Measurements from ENCODE around the gene APOO.

The APOO gene

DNA sequence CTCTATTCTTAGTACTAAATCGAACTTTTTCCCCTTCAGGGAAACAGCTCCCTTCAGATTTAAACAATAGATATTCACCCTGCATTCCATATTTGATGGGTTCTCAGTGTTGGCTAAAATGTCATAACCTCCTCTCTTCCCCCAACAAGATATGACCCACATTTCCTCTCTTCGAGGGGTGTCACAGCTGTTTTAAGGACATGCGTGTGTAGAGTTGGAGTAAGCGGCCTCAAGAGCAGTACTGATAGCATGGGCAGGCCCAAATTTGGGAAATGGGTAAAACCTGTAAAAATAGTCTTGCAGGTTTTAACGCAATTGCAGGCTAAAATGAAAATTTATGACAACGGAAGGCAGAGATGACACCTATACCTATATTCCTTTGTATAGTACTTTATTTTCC is 96.1 kb downstream of the APOO start:
- no peak overlapping the region for H3K27ac ChIP-seq (ENCODE audit: low read depth, low read length)
- H3K4me2 ChIP-seq (ENCODE audit: low read depth, low read length, poor library complexity, severe bottlenecking) = no peak overlapping the region
- no peak overlapping the region for H3K9ac ChIP-seq (ENCODE audit: low read length)

DNA sequence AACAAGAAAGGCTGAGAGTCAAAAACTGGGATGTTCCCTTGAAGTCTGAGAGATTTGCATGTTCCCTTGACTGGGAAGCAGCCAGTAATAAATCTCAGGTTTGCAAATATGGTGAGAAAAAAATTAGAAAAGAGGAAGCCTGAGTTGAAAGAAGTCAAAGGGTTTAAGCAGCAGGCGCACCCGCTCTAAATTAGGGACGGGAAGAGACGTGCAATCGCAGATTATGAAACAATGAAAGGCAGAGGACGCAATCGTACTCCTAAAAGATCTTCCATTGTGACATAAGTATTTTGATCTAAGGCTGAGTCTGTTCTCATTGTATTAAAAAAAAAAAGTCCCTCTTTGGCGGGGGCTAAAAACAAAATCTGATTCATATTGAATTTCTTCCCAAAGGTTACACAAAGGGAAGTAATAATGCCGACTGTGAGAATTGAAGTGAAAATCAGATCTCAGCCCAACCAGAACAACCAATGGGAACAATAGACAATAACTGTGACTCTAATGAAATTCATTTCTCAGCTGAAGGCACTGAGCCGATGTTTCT is 96.6 kb downstream of the APOO start:
- H3F3A ChIP-seq (ENCODE audit: insufficient read depth) = no peaks in the 10 kb centered on the region
- H3K9me2 ChIP-seq (replicated peaks; ENCODE audit: insufficient read depth, low read length) = no peaks in the 10 kb centered on the region
- TF ChIP-seq, protein P1, sequence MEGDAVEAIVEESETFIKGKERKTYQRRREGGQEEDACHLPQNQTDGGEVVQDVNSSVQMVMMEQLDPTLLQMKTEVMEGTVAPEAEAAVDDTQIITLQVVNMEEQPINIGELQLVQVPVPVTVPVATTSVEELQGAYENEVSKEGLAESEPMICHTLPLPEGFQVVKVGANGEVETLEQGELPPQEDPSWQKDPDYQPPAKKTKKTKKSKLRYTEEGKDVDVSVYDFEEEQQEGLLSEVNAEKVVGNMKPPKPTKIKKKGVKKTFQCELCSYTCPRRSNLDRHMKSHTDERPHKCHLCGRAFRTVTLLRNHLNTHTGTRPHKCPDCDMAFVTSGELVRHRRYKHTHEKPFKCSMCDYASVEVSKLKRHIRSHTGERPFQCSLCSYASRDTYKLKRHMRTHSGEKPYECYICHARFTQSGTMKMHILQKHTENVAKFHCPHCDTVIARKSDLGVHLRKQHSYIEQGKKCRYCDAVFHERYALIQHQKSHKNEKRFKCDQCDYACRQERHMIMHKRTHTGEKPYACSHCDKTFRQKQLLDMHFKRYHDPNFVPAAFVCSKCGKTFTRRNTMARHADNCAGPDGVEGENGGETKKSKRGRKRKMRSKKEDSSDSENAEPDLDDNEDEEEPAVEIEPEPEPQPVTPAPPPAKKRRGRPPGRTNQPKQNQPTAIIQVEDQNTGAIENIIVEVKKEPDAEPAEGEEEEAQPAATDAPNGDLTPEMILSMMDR (IDR thresholded peaks at IDR 0.05; ENCODE audit: insufficient read depth, low read length, poor library complexity, severe bottlenecking) = no peak
- TF ChIP-seq EZH2phosphoT487 (conservative IDR thresholded peaks at IDR 0.05; ENCODE audit: low read length) = no peak
- no peak overlapping the region for H3K9ac ChIP-seq (ENCODE audit: low read length)
- no peak overlapping the region for H3K4me2 ChIP-seq (ENCODE audit: low read depth, low read length, poor library complexity, severe bottlenecking)
- H3K27ac ChIP-seq (ENCODE audit: low read depth, low read length) = no peak overlapping the region
- H3K36me3 ChIP-seq (ENCODE audit: low read length) = no peaks in the 10 kb centered on the region
- no peaks in the 10 kb centered on the region for H3K27me3 ChIP-seq (ENCODE audit: low read length)
- no peaks in the 10 kb centered on the region for H3K79me2 ChIP-seq (ENCODE audit: insufficient read depth, low read length)
- no peaks in the 10 kb centered on the region for H3K9me3 ChIP-seq (ENCODE audit: insufficient read depth, low read length)
- no peak overlapping the region for H2AFZ ChIP-seq (ENCODE audit: low read depth, low read length, severe bottlenecking)
- no peaks in the 10 kb centered on the region for H4K20me1 ChIP-seq (ENCODE audit: low read depth, low read length)
- H3K4me3 ChIP-seq (ENCODE audit: insufficient read depth, low read length, poor library complexity, severe bottlenecking) = no peak overlapping the region

More for the DNA sequence above, 96.1 kb downstream of the APOO start:
- no peak for TF ChIP-seq EZH2phosphoT487 (conservative IDR thresholded peaks at IDR 0.05; ENCODE audit: low read length)
- TF ChIP-seq, protein P1 (IDR thresholded peaks at IDR 0.05; ENCODE audit: insufficient read depth, low read length, poor library complexity, severe bottlenecking) = no peak
- no peaks in the 10 kb centered on the region for H4K20me1 ChIP-seq (ENCODE audit: low read depth, low read length)
- H3K79me2 ChIP-seq (ENCODE audit: insufficient read depth, low read length) = no peaks in the 10 kb centered on the region
- no peaks in the 10 kb centered on the region for H3K36me3 ChIP-seq (ENCODE audit: low read length)
- no peak overlapping the region for H2AFZ ChIP-seq (ENCODE audit: low read depth, low read length, severe bottlenecking)
- no peaks in the 10 kb centered on the region for H3K9me3 ChIP-seq (ENCODE audit: insufficient read depth, low read length)
- no peaks in the 10 kb centered on the region for H3K27me3 ChIP-seq (ENCODE audit: low read length)
- H3K9me2 ChIP-seq (replicated peaks; ENCODE audit: insufficient read depth, low read length) = no peaks in the 10 kb centered on the region
- no peaks in the 10 kb centered on the region for H3F3A ChIP-seq (ENCODE audit: insufficient read depth)
- no peak overlapping the region for H3K4me3 ChIP-seq (ENCODE audit: insufficient read depth, low read length, poor library complexity, severe bottlenecking)

DNA sequence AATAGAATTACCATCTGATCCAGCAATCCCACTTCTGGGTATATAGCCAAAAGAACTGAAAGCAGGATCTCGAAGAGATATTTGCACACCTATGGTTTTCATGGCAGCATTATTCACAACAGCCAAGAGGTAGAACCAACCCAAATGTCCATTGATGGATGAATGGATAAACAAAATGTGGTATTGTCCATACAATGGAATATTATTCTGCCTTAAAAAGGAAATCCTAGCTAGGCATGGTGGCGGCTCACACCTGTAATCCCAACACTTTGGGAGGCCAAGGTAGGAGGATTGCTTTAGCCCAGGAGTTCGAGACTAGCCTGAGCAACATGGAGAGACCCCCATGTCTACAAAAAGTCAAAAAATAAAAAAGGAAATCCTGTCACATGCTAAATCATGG is 97.5 kb downstream of the APOO start:
- Histone ChIP-seq H2AFZ (ENCODE audit: low read depth, low read length, severe bottlenecking) (no peak overlapping the region), H3K4me2 (ENCODE audit: low read depth, low read length, poor library complexity, severe bottlenecking) (no peak overlapping the region)

More for the DNA sequence above, 97.5 kb downstream of the APOO start:
- H4K20me1 ChIP-seq (ENCODE audit: low read depth, low read length) = no peaks in the 10 kb centered on the region
- H3K9ac ChIP-seq (ENCODE audit: low read length) = no peak overlapping the region
- no peaks in the 10 kb centered on the region for H3K36me3 ChIP-seq (ENCODE audit: low read length)
- no peaks in the 10 kb centered on the region for H3K79me2 ChIP-seq (ENCODE audit: insufficient read depth, low read length)
- no peaks in the 10 kb centered on the region for H3K27me3 ChIP-seq (ENCODE audit: low read length)
- no peaks in the 10 kb centered on the region for H3K9me2 ChIP-seq (replicated peaks; ENCODE audit: insufficient read depth, low read length)
- no peaks in the 10 kb centered on the region for H3F3A ChIP-seq (ENCODE audit: insufficient read depth)
- TF ChIP-seq, protein P1 (IDR thresholded peaks at IDR 0.05; ENCODE audit: insufficient read depth, low read length, poor library complexity, severe bottlenecking) = no peak
- no peak for TF ChIP-seq EZH2phosphoT487 (conservative IDR thresholded peaks at IDR 0.05; ENCODE audit: low read length)
- H3K4me3 ChIP-seq (ENCODE audit: insufficient read depth, low read length, poor library complexity, severe bottlenecking) = no peak overlapping the region
- H3K27ac ChIP-seq (ENCODE audit: low read depth, low read length) = no peak overlapping the region
- H3K9me3 ChIP-seq (ENCODE audit: insufficient read depth, low read length) = no peaks in the 10 kb centered on the region

All from SU-DHL-6 (cell line).